CD14-positive monocyte (primary cell): ENCODE data around the gene LEPROT. TPM values are rescaled to one million over a fixed set of nuclear protein-coding genes. Genes with fewer than 3 reads are reported as not detected.

Experiments used
- DNase-seq, 3 donors: peaks; one replicate each; pipeline ENCODE4 v3.0.0-alpha.2; 2011 to 2022
- H2AFZ ChIP-seq: 2 replicates; pipeline ENCODE4 v1.6.0; 2012; ENCODE audit warnings: mild to moderate bottlenecking, low read depth, low read length, inconsistent platforms; ENCODE audit not compliant: insufficient read depth, poor library complexity, severe bottlenecking
- H3K27ac ChIP-seq, 2 donors: 1 replicate in 1 of 2; 2 replicates in 1 of 2; pipeline ENCODE4 v1.5.1; 2012 to 2013; ENCODE audit warnings: low read length in 2 of 2, control low read depth in 1 of 2, inconsistent platforms in 1 of 2, low read depth in 1 of 2, mild to moderate bottlenecking in 1 of 2
- H3K27me3 ChIP-seq, 2 donors: one replicate each; pipeline versions ENCODE4 v1.6.0 to v1.6.1; 2011 to 2013; ENCODE audit warnings: low read length in 2 of 2; ENCODE audit not compliant: control insufficient read depth in 2 of 2, insufficient read depth in 2 of 2
- H3K36me3 ChIP-seq, 2 donors: replicated peaks in 1 of 2; 1 replicate in 1 of 2; 2 replicates in 1 of 2; pipeline versions ENCODE4 v1.5.1 to v1.6.1; 2012 to 2013; ENCODE audit warnings: low read length in 2 of 2, control low read depth in 1 of 2, inconsistent platforms in 1 of 2, mild to moderate bottlenecking in 1 of 2; ENCODE audit not compliant: insufficient read depth in 2 of 2, control insufficient read depth in 1 of 2
- H3K4me1 ChIP-seq, 2 donors: 1 replicate in 1 of 2; 2 replicates in 1 of 2; pipeline versions ENCODE4 v1.5.1 to v1.6.1; 2012 to 2013; ENCODE audit warnings: low read length in 2 of 2, control low read depth in 1 of 2, inconsistent platforms in 1 of 2, mild to moderate bottlenecking in 1 of 2, moderate library complexity in 1 of 2; ENCODE audit not compliant: insufficient read depth in 2 of 2, control insufficient read depth in 1 of 2
- H3K4me2 ChIP-seq: replicated peaks from 2 replicates; pipeline ENCODE3; 2012; ENCODE audit warnings: low read length, moderate library complexity, mild to moderate bottlenecking; ENCODE audit not compliant: poor library complexity, severe bottlenecking; ENCODE audit errors: extremely low read depth
- H3K4me3 ChIP-seq, 3 experiments: fragments of 200-600 bp in 1 of 3; sonication (generic) in 1 of 3; replicated peaks in 1 of 3; 1 replicate in 2 of 3; 2 replicates in 1 of 3; pipeline ENCODE4 v1.5.1; 2011 to 2013; ENCODE audit warnings: low read length in 3 of 3, mild to moderate bottlenecking in 3 of 3, control low read depth in 2 of 3, low read depth in 2 of 3, inconsistent platforms in 1 of 3, moderate library complexity in 1 of 3
- H3K79me2 ChIP-seq: 2 replicates; pipeline ENCODE4 v1.6.0; 2012; ENCODE audit warnings: mild to moderate bottlenecking, control low read depth, inconsistent platforms, low read length, moderate library complexity; ENCODE audit not compliant: insufficient read depth
- H3K9ac ChIP-seq: 2 replicates; pipeline ENCODE4 v1.6.0; 2017; ENCODE audit warnings: low read length, mild to moderate bottlenecking; ENCODE audit not compliant: insufficient read depth, poor library complexity, severe bottlenecking
- H3K9me3 ChIP-seq, 2 donors: replicated peaks in 1 of 2; 1 replicate in 1 of 2; 2 replicates in 1 of 2; pipeline versions ENCODE4 v1.5.1 to v1.6.1; 2012 to 2013; ENCODE audit warnings: low read length in 2 of 2, control low read depth in 1 of 2; ENCODE audit not compliant: control insufficient read depth in 1 of 2, insufficient read depth in 1 of 2
- H4K20me1 ChIP-seq: 2 replicates; pipeline ENCODE4 v1.6.0; 2012; ENCODE audit warnings: mild to moderate bottlenecking, low read length, control low read depth, moderate library complexity; ENCODE audit not compliant: insufficient read depth
- H3K27ac Mint-ChIP-seq, 7 donors: one replicate each; pipeline ENCODE4 v1.8.0; 2020; ENCODE audit warnings: mild to moderate bottlenecking in 7 of 7, mixed read lengths in 7 of 7, moderate library complexity in 6 of 7, inconsistent platforms in 2 of 7
- H3K27me3 Mint-ChIP-seq, 3 donors: one replicate each; pipeline ENCODE4 v1.8.0; 2021 to 2022; ENCODE audit warnings: low read depth in 3 of 3, mild to moderate bottlenecking in 3 of 3, mixed read lengths in 3 of 3, moderate library complexity in 3 of 3, inconsistent platforms in 1 of 3
- H3K36me3 Mint-ChIP-seq, 2 donors: one replicate each; pipeline ENCODE4 v1.8.0; 2020; ENCODE audit warnings: mixed read lengths in 2 of 2, inconsistent platforms in 1 of 2, mild to moderate bottlenecking in 1 of 2
- H3K4me1 Mint-ChIP-seq: one replicate; pipeline ENCODE4 v1.8.0; 2020; ENCODE audit warnings: mild to moderate bottlenecking, mixed read lengths
- H3K4me3 Mint-ChIP-seq, 2 donors: one replicate each; pipeline ENCODE4 v1.8.0; 2020; ENCODE audit warnings: mild to moderate bottlenecking in 2 of 2, mixed read lengths in 2 of 2, moderate library complexity in 1 of 2
- H3K9me3 Mint-ChIP-seq, 7 donors: one replicate each; pipeline ENCODE4 v1.8.0; 2020 to 2022; ENCODE audit warnings: mixed read lengths in 7 of 7, mild to moderate bottlenecking in 6 of 7, moderate library complexity in 6 of 7, inconsistent platforms in 2 of 7
- WGBS: methylation state at CpG from one replicate; pipeline ENCODE4 v1.1.5; 2013; ENCODE audit warnings: missing lambda C conversion rate; ENCODE audit not compliant: insufficient coverage; 5-methylcytosine and 5-hydroxymethylcytosine counted together
- intact Hi-C, 2 donors: fragments of 100-400 bp; cut with micrococcal nuclease; formaldehyde crosslinking; loops; one replicate each; pipeline versions ENCODE4 v1.15.0 to v1.15.1; 2023
- polyA plus RNA-seq, 3 donors: library from polyadenylated mRNA; depleted of rRNA in 1 of 3; unstranded in 2 of 3; stranded (reverse) in 1 of 3; fragments of 300-500 nt in 2 of 3; fragments of >200 nt in 1 of 3; fragmentation: Illumina TruSeq in 2 of 3; gene quantifications; 1 replicate in 2 of 3; 2 replicates in 1 of 3; pipeline ENCODE4 v1.2.3, GENCODE V29; 2012 to 2021
- TF ChIP-seq, protein P1 (sequence below): fragments of 200-600 bp; IDR thresholded peaks from one replicate; pipeline ENCODE4 v1.8.0; 2022; ENCODE audit warnings: antibody characterized with exemption, mild to moderate bottlenecking

The LEPROT gene
- polyA plus RNA-seq, 3 donors = 56.3 to 75.0 (median 74.7) TPM

GRCh38 chr1:65422241-65423203 is 2.1 kb downstream of the LEPROT start:
- intact Hi-C loops = loop anchor here (10.0 kb wide), 3 partner anchors 178 to 368 kb away; no protein-coding TSS in a partner anchor
- peak overlapping the region in 2 of 3 experiments; percentile 79 to 89 for H3K4me3 ChIP-seq
- H3K9me3 Mint-ChIP-seq = peaks cover 0 to 3% (median 0%) of the 10 kb centered on the region in 7 donors
- peak in 2 of 3 donors; percentile 13 to 33 for DNase-seq
- H2AFZ ChIP-seq = no peak overlapping the region
- H3K79me2 ChIP-seq = peaks cover 65% of the 10 kb centered on the region
- WGBS = 78% methylated on average over 11 of the region's 12 CpGs
- peak overlapping the region in 2 of 7 donors; percentile 21 to 85 for H3K27ac Mint-ChIP-seq
- H3K4me2 ChIP-seq = peak overlapping the region; percentile 91
- peaks cover 56% of the 10 kb centered on the region for H4K20me1 ChIP-seq
- peak overlapping the region; percentile 59 to 95 for H3K27ac ChIP-seq
- H3K27me3 ChIP-seq = no peaks in the 10 kb centered on the region
- H3K36me3 ChIP-seq = peaks cover 24 to 26% of the 10 kb centered on the region in 2 donors
- H3K4me3 Mint-ChIP-seq = no peak overlapping the region
- peak overlapping the region; percentile 90 for H3K9ac ChIP-seq
- no peaks in the 10 kb centered on the region for H3K27me3 Mint-ChIP-seq
- no peaks in the 10 kb centered on the region for H3K9me3 ChIP-seq
- peaks cover 29% of the 10 kb centered on the region in 2 donors for H3K36me3 Mint-ChIP-seq
- H3K4me1 Mint-ChIP-seq = peaks cover 11% of the 10 kb centered on the region
- TF ChIP-seq, protein P1, sequence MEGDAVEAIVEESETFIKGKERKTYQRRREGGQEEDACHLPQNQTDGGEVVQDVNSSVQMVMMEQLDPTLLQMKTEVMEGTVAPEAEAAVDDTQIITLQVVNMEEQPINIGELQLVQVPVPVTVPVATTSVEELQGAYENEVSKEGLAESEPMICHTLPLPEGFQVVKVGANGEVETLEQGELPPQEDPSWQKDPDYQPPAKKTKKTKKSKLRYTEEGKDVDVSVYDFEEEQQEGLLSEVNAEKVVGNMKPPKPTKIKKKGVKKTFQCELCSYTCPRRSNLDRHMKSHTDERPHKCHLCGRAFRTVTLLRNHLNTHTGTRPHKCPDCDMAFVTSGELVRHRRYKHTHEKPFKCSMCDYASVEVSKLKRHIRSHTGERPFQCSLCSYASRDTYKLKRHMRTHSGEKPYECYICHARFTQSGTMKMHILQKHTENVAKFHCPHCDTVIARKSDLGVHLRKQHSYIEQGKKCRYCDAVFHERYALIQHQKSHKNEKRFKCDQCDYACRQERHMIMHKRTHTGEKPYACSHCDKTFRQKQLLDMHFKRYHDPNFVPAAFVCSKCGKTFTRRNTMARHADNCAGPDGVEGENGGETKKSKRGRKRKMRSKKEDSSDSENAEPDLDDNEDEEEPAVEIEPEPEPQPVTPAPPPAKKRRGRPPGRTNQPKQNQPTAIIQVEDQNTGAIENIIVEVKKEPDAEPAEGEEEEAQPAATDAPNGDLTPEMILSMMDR = no peak
- peaks cover 35 to 41% of the 10 kb centered on the region in 2 donors for H3K4me1 ChIP-seq

GRCh38 chr1:65423884-65424572 is 3.6 kb downstream of the LEPROT start:
- TF ChIP-seq, protein P1 = no peak
- H3K36me3 Mint-ChIP-seq = peaks cover 38 to 41% of the 10 kb centered on the region in 2 donors
- peak overlapping the region in 1 of 2 donors; percentile 67 for H3K27ac ChIP-seq
- H4K20me1 ChIP-seq = peaks cover 68% of the 10 kb centered on the region
- H3K36me3 ChIP-seq = peaks cover 31 to 40% of the 10 kb centered on the region in 2 donors
- no peaks in the 10 kb centered on the region for H3K9me3 ChIP-seq
- DNase-seq = peak; percentile 68 to 88 (median 87)
- H3K9me3 Mint-ChIP-seq = peaks cover 0 to 3% (median 0%) of the 10 kb centered on the region in 7 donors
- intact Hi-C loops = loop anchor here (10.0 kb wide), 3 partner anchors 179 to 369 kb away; no protein-coding TSS in a partner anchor
- peaks cover 65% of the 10 kb centered on the region for H3K79me2 ChIP-seq
- peak overlapping the region in 1 of 2 donors; percentile 25 for H3K4me3 Mint-ChIP-seq
- H3K4me2 ChIP-seq = peak overlapping the region; percentile 91
- H3K27me3 Mint-ChIP-seq = no peaks in the 10 kb centered on the region
- peak overlapping the region in 6 of 7 donors; percentile 37 to 89 (median 84) for H3K27ac Mint-ChIP-seq
- H2AFZ ChIP-seq = no peak overlapping the region
- peaks cover 16% of the 10 kb centered on the region for H3K4me1 Mint-ChIP-seq
- H3K4me3 ChIP-seq = peak overlapping the region in 1 of 3 experiments; percentile 7
- whole genome bisulfite sequencing = no CpG with 5 or more reads among the region's 2 CpGs
- H3K4me1 ChIP-seq = peaks cover 35 to 41% of the 10 kb centered on the region in 2 donors
- no peak overlapping the region for H3K9ac ChIP-seq
- no peaks in the 10 kb centered on the region for H3K27me3 ChIP-seq
